HUES48 (cell line): ENCODE results near the gene PDE4D.

Source experiments
- H3K27ac ChIP-seq: one replicate; pipeline ENCODE4 v1.7.0; 2013; ENCODE audit warnings: low read depth, low read length, inconsistent platforms
- H3K27me3 ChIP-seq: 2 replicates; pipeline ENCODE4 v1.6.1; 2013; ENCODE audit warnings: mild to moderate bottlenecking, low read length; ENCODE audit not compliant: control insufficient read depth, insufficient read depth
- H3K36me3 ChIP-seq: 2 replicates; pipeline ENCODE4 v1.6.1; 2013; ENCODE audit warnings: low read length; ENCODE audit not compliant: control insufficient read depth, insufficient read depth
- H3K4me1 ChIP-seq: 2 replicates; pipeline ENCODE4 v1.6.1; 2013; ENCODE audit warnings: mild to moderate bottlenecking, low read length; ENCODE audit not compliant: control insufficient read depth, insufficient read depth
- H3K4me3 ChIP-seq: 2 replicates; pipeline ENCODE4 v1.5.1; 2013; ENCODE audit warnings: mild to moderate bottlenecking, low read depth, low read length
- H3K9ac ChIP-seq: 2 replicates; pipeline ENCODE4 v1.6.1; 2013; ENCODE audit warnings: mild to moderate bottlenecking, low read depth, low read length, moderate library complexity
- H3K9me3 ChIP-seq: 2 replicates; pipeline ENCODE4 v1.6.1; 2013; ENCODE audit warnings: low read length; ENCODE audit not compliant: control insufficient read depth, insufficient read depth

PDE4D gene

DNA sequence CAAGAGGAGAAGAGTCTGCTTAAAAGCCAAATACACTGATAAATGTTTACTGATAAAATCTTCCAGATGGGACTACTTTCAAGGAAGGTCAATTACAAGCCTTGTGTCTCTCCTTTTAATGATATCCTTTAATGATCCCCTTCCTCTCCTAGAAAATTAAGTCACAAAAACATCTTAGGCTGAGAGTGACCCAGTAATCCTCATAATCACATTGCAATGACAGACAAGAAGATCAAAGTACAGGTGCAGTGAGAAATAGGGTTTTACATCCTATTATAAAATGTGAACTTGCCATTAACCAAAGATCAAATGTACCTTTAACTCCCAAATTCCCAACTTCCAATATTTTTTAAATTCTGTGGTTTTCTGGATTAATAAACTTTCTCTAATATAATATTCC, 795.8 kb downstream of the PDE4D start:
- Histone ChIP-seq H3K4me1 (peaks cover 8% of the 10 kb centered on the region; the same call in 1 of the 2 replicates), H3K27me3 (no peaks in the 10 kb centered on the region), H3K27ac (no peak overlapping the region), H3K9me3 (no peaks in the 10 kb centered on the region), H3K4me3 (no peak overlapping the region), H3K36me3 (no peaks in the 10 kb centered on the region), H3K9ac (no peak overlapping the region)

DNA sequence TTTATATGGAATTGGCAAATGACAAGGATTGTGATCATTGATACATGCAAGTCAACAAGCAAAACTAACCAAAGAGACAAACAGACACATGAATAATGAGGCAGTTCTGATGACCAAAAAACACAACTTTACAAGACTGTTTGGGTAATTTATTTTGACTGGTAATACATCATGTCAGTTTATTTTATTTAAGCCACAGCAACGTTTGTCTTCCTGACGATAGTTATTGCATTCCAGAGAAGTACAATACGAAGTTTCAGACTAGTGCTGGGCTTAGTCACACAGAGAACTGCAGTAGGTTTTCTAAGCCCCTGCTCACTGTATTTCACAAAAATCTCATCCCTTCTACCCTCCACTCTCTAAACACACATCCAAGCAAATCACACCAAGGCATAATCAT, 796.4 kb downstream of the PDE4D start:
- no peak overlapping the region for H3K9ac ChIP-seq
- H3K27ac ChIP-seq, result no peak overlapping the region
- peaks cover 10% of the 10 kb centered on the region; the same call in 1 of the 2 replicates for H3K4me1 ChIP-seq
- no peak overlapping the region for H3K4me3 ChIP-seq
- no peaks in the 10 kb centered on the region for H3K36me3 ChIP-seq
- H3K27me3 ChIP-seq, result no peaks in the 10 kb centered on the region
- H3K9me3 ChIP-seq, result no peaks in the 10 kb centered on the region

- Histone ChIP-seq H3K4me1 (peaks cover 10% of the 10 kb centered on the region; the same call in 1 of the 2 replicates), H3K27me3 (no peaks in the 10 kb centered on the region), H3K27ac (no peak overlapping the region), H3K9me3 (no peaks in the 10 kb centered on the region), H3K9ac (no peak overlapping the region), H3K4me3 (no peak overlapping the region), H3K36me3 (no peaks in the 10 kb centered on the region)
These were observed 798.0 kb downstream of the PDE4D start for GRCh38 chr5:59095480-59095879.

DNA sequence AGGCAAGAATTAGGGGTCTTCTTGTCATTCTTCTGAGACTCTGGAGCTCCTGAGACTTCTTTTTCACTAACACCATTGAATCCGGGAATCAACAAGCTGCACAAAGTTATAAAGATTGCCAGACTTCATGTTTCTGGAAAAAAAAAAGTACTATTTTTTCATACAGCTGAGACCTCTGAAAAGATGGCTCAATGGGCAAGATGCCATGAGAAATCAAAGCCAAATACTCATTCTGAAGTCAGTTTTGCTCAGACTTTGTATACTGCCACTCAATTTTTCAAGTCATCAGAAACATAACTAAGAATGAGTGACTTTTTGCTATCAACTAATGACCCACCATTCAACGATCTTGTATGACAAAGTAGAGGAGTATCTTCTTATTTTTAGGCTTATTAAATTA, 798.7 kb downstream of the PDE4D start:
- Histone ChIP-seq H3K9me3 (no peaks in the 10 kb centered on the region), H3K27me3 (no peaks in the 10 kb centered on the region), H3K27ac (no peak overlapping the region), H3K9ac (no peak overlapping the region), H3K36me3 (no peaks in the 10 kb centered on the region), H3K4me3 (no peak overlapping the region), H3K4me1 (peaks cover 10% of the 10 kb centered on the region; the same call in 1 of the 2 replicates)

DNA sequence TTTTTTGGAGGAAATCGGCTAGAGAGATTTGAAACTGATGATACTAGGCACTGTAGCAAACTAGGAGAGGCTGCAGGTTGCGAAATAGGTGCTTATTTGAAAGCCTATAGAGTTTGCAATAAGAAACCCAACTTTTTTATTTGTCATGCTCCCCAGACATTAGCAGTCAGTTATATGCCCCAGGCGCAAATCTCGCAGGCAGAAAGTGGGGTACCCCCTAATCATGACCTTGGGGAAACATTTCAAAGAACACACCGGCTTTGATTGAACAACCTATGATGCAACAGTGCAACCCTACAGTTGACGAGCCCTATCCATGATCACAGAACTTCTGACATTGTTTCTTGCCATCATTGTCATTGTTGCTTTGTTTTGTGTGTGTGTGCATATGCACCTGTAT, 800.2 kb downstream of the PDE4D start:
- Histone ChIP-seq H3K4me3 (no peak overlapping the region), H3K36me3 (no peaks in the 10 kb centered on the region), H3K9me3 (no peaks in the 10 kb centered on the region), H3K4me1 (peaks cover 10% of the 10 kb centered on the region; the same call in 1 of the 2 replicates), H3K27me3 (no peaks in the 10 kb centered on the region), H3K27ac (no peak overlapping the region), H3K9ac (no peak overlapping the region)

DNA sequence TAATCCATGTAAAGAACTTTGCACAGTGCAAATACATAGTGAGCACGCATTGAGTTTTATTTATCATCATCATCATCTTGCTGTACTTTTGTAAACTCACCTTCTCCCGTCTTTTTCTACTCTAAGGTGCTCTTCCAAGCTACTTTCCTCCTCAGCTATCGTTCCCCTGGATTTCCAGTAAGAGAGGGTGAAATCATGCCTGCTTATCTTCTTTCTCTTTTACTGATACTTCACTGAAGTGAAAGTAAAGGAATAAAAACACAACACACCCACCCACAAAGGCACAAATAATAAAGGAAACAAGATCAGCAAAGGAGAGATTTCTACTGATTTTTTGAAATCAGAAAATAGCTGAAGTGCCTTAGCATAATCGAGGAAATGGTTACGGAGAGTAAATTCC, 800.8 kb downstream of the PDE4D start:
- no peaks in the 10 kb centered on the region for H3K36me3 ChIP-seq
- no peak overlapping the region; the same call in 1 of the 2 replicates for H3K4me3 ChIP-seq
- H3K27ac ChIP-seq, result no peak overlapping the region
- no peaks in the 10 kb centered on the region for H3K27me3 ChIP-seq
- no peaks in the 10 kb centered on the region for H3K9me3 ChIP-seq
- H3K4me1 ChIP-seq, result peaks cover 10% of the 10 kb centered on the region; the same call in 1 of the 2 replicates
- H3K9ac ChIP-seq, result no peak overlapping the region

GRCh38 chr5:59091965-59092364, 801.6 kb downstream of the PDE4D start:
- Histone ChIP-seq H3K4me1 (peaks cover 10% of the 10 kb centered on the region; the same call in 1 of the 2 replicates), H3K9ac (no peak overlapping the region), H3K36me3 (no peaks in the 10 kb centered on the region), H3K27me3 (no peaks in the 10 kb centered on the region), H3K27ac (no peak overlapping the region), H3K4me3 (no peak overlapping the region), H3K9me3 (no peaks in the 10 kb centered on the region)

DNA sequence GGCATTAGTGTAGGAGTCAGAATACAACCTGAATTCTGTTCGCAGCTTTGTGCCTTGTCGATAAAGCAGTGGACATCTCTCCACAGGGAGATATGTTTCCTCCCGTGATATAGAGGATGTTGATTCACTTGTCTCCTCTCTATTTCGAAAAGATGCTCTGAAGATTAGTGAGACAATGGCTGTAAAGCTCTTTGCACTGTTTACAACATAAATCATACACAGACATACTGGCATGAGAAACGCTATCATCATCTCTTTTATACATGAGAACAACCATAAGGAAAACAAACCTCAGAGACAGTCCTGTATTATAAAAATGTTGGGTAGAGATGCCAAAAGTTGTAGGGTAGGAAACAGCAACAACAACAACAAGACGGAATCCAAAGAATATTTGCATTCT, 803.2 kb downstream of the PDE4D start:
- Histone ChIP-seq H3K9me3 (no peaks in the 10 kb centered on the region), H3K4me1 (peaks cover 10% of the 10 kb centered on the region; the same call in 1 of the 2 replicates), H3K9ac (no peak overlapping the region), H3K4me3 (no peak overlapping the region), H3K36me3 (no peaks in the 10 kb centered on the region), H3K27me3 (no peaks in the 10 kb centered on the region), H3K27ac (no peak overlapping the region)

DNA sequence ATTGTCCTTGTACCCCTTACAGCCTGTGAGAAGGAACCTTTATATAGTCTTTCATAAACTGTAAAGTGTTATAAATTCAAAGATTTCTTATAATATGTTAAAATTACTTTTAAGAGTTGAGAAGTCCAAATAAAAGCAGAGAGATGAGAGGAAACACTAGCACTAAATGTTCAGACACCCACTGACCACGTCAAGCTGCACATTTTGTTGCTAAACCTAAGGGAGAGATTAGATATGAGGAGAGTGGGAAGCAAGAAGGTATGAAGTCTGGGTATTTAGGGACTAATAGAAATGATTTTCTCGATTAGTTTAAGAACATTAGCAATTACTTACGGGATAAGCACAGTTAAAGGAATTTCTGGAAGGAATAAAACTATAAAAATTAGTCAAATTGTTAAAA, 803.8 kb downstream of the PDE4D start:
- Histone ChIP-seq H3K4me3 (no peak overlapping the region), H3K27me3 (no peaks in the 10 kb centered on the region), H3K9me3 (no peaks in the 10 kb centered on the region), H3K36me3 (no peaks in the 10 kb centered on the region), H3K27ac (no peak overlapping the region), H3K9ac (no peak overlapping the region), H3K4me1 (peaks cover 10% of the 10 kb centered on the region; the same call in 1 of the 2 replicates)

DNA sequence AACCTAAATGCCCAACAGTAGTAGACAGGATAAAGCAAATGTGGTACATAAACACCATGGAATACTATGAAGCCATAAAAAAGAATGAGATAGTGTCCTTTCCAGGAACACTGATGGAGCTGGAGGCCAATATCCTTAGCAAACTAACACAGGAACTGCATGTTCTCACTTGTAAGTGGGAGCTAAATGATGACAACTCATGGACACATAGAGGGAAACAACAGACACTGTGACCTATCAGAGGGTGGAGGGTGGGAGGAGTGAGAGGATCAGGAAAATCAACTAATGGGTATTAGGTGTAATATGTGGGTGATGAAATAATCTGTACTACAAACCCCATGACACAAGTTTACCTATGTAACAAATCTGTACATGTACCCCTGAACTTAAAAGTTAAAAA, 805.0 kb downstream of the PDE4D start:
- Histone ChIP-seq H3K9ac (no peak overlapping the region), H3K36me3 (no peaks in the 10 kb centered on the region), H3K4me1 (peaks cover 9% of the 10 kb centered on the region; the same call in 1 of the 2 replicates), H3K9me3 (no peaks in the 10 kb centered on the region), H3K27ac (no peak overlapping the region), H3K27me3 (no peaks in the 10 kb centered on the region), H3K4me3 (no peak overlapping the region)

GRCh38 chr5:59086024-59086423, 807.5 kb downstream of the PDE4D start:
- H3K9ac ChIP-seq, result no peak overlapping the region
- no peak overlapping the region for H3K4me3 ChIP-seq
- no peaks in the 10 kb centered on the region for H3K36me3 ChIP-seq

DNA sequence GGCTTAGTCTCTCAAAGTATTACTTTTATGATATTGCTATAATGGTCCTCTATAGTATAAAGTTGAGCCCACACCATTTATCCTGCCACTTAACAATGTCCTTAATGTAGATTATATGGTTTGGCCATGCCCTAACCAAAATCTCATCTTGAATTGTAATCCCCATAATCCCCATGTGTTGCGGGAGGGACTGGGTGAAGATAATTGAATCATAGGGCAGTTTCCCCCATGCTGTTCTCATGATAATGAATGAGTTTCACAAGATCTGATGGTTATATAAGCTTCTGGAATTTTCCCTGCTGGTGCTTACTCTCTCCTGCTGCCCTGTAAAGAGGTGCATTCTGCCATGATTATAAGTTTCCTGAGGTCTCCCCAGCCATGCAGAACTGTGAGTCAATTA, 811.8 kb downstream of the PDE4D start:
- no peaks in the 10 kb centered on the region for H3K9me3 ChIP-seq
- H3K4me1 ChIP-seq, result no peaks in the 10 kb centered on the region

More at GRCh38 chr5:59086024-59086423, 807.5 kb downstream of the PDE4D start:
- Histone ChIP-seq H3K4me1 (no peaks in the 10 kb centered on the region), H3K9me3 (no peaks in the 10 kb centered on the region), H3K27ac (no peak overlapping the region), H3K27me3 (no peaks in the 10 kb centered on the region)

More for the DNA sequence above, 811.8 kb downstream of the PDE4D start:
- H3K4me3 ChIP-seq, result no peak overlapping the region
- H3K9ac ChIP-seq, result no peak overlapping the region
- no peaks in the 10 kb centered on the region for H3K36me3 ChIP-seq
- H3K27ac ChIP-seq, result no peak overlapping the region
- no peaks in the 10 kb centered on the region for H3K27me3 ChIP-seq
